Activated T-cell treated with anti-CD3 and anti-CD28 coated beads for 4 hours (primary cell): Measurements from ENCODE around the gene OLFM4.
"Not testable (repeated sequence)": the region's sequence is repeated elsewhere in the genome, so short reads cannot be mapped to it uniquely, and the experiment has no call there.

ENCODE experiments used
- DNase-seq: peaks from one replicate; pipeline ENCODE4 v3.0.0-alpha.2; 2020

The OLFM4 gene

DNA sequence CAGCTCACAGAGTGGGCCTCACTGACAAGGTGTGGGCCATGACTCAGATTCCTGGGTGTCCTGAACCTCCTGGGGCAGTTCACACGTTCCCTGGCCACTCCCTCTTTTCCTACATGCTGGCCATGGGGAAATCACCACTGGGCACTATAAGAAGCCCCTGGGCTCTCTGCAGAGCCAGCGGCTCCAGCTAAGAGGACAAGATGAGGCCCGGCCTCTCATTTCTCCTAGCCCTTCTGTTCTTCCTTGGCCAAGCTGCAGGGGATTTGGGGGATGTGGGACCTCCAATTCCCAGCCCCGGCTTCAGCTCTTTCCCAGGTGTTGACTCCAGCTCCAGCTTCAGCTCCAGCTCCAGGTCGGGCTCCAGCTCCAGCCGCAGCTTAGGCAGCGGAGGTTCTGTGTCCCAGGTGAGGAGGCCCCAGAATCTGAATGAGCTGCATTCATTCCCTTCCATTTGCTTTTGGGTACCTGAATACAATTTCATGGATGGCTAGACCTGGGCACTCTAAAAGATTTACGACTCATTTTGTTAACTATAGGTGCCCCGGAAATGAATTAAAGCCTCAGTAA is at the start of gene OLFM4:
Gene OLFM4, plus strand, starts transcription at position 177 of the 567 bp plus-strand sequence. Its CDS starts 24 bp downstream, at position 201.
- DNase-seq: no peak

DNA sequence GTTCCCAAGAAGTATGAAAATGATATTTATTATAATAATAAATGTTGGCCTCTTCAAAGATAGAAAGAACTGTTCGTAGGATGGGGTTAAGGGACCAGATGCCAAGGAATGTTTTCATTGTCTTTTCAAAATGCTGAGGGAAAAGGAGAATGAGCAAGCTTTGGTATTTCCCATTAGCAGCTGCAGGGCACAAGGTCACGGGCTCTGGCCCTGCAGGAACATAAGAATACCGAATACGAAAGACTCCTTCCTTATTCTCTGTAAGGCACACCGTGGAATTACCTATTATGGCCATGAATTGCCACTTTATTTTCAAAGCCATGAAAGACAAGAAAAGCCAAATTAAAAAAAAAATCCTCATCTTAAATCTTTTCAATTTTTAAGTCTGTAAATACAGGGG is 49.6 kb upstream of the OLFM4 start:
- no peak for DNase-seq

GRCh38 chr13:52980695-52981094 is 47.9 kb upstream of the OLFM4 start:
- no peak for DNase-seq

GRCh38 chr13:52983836-52984235 is 44.8 kb upstream of the OLFM4 start:
- no peak for DNase-seq

DNA sequence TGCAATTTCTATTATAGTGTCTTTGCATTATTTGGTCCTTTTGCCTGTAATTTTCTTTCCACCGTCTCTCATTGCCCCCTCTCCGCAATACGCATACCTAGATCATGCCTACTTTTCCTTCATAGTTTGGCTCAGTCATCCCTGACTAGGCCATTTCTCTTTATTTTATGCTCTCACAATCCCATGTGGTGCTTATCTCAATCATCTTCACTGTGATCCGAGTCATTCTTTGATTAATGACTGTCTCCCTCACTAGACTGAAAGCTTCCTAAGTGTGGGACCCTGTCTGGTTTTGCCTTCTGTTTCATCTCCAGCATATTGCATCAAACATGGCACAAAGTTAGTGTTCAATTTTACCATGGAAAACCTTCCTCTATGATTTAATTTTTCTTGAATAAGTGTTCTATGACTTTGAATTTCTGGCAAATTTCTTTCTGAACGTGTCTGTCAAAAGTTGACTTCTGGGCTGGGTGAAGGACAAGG is 43.7 kb upstream of the OLFM4 start:
- DNase-seq: no peak

GRCh38 chr13:52991344-52992020 is 37.1 kb upstream of the OLFM4 start:
- DNase-seq: no peak

GRCh38 chr13:52992110-52992509 is 36.5 kb upstream of the OLFM4 start:
- DNase-seq: no peak

DNA sequence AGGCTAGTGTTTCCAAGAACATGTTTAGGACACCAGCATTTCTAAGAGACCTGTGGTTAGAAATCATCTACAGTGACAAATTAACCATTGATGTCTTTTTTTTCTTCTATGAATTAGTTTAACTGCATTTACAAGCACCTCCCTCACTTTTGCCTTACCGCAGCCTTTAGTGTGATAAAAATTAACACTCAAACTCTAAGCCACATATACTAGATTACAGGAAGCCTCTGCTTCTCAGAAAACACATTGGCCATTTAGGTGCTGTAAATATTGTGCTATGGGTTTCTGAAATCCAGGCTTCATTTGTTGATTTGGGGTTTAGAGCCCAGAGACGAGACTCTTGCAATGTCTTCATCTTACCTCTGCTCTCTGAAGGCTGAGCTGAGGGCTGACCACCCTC is 34.6 kb upstream of the OLFM4 start:
- no peak for DNase-seq

- no peak for DNase-seq
Measured at GRCh38 chr13:52994865-52995264, 33.7 kb upstream of the OLFM4 start.

DNA sequence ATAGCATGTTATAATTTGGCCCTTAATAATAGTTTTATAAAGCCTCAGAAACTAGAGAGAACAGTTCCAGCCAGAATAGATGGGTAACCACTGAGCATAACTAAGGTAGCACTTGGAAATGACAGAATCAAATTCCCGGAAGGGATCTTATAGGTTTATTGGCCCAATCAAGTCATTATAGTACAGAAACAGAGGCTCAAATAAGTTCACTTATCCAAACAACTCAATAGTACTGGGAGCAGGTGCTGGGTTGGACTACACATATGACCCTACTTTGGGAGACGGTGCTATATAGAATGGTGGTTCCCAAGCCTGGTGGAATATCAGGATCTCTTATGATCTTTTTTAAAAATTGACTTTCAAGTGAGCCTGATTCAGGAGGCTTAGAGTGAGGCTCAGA is 32.7 kb upstream of the OLFM4 start:
- DNase-seq: no peak

DNA sequence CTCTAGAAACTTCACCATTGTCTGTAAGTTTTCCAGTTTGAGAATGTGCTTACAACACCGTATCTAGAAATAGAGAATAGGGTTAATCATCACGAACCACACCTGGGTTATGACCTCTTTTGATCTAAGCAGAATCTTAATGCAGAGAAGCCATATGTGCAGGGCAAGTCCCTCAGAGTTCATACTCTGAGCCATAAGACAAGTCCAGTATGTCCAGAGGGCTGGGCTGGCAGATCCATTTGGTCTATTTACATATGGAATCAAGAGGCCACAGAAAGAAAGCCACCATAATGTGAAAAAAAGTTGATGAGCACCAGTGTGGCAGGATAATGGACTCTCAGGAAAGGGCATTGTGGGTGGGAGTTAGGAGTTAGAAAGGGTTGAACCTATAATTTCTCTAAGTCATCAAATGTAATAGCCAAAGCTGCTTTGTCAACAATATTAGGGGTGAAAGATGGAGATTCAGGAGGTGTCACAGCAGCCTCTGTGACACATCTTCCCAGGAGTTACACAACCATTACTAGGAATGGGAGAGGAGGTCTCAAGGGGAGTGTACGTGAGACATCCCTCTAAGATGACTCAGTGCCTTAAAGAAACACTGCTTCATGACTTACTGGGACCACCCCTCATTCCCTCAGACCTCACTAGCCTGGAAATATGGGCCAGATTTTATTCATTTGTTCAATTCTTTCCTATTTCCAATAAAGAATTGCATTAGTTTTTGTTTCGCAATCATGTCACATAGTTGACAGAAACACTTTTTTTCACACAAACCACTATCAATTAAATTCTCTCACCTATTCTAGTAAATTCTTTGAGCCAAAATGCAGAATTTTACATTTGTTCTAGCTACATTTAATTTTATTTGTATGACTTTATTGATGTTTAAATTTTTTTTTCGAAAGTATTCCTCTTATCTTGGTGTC is 30.4 kb upstream of the OLFM4 start:
- DNase-seq: no peak

DNA sequence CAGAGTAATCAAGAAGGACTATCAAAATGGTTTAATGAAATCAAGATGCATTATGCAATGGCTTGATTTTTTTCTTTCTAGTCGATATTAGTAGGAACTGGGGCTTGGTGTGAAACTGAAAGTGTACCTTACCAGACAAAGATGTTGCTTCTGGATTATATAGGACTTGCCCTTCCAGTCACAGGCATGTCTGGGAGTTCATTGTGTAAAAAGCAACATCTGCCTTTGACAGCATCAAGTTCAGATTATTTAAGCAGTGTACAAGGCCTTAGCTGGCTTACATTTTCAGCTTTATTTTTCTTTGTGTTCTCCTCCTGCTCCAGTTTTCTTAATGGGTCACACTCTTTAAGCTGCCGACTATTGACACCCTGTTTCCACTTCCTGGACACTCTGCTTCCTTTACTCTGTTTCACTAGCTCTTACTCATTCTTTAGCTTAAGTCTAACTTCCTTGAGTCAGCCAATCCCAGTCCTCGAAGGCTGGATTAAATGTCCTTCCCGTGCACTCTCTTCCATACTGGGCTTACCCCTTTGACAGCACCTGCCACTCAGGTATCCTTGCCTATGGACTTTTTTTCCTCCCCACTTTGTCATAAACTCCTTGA is 29.4 kb upstream of the OLFM4 start:
- DNase-seq: no peak

DNA sequence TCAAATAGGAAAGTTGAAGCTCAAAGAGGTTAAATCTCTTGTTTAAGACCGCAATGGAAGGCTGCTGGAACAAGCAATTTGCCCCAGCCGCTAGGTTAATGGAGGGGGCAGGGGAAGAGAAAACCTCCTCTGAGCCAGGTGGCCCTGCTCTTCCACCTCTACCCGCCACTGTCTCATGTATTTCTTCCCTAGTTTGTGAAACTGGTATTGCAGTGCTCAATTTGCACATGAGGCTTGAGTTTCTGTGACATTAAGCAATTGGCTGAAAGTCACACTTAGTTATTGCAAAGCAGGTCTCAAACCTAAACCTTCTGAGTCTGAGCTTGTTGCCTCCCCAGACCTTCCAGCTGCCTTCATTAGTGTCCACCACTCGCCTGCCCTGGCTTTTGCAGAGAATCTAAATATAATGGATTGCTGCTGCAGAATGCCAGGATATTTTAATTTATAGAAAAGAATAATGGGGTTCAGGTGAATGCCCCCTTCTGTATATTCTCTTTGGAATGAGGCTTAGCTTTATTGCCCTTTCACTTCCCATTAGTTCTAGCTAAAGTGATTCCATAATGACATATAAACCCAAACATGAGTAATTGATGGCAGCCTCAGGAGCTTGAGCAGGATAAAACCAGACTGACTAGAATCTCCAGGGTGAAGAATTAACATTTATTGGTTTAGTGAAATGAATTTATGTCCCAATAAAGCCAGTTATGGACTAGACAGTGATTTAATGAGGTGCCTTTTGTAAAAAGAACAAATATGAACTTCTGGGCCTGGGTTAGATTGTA is 27.0 kb upstream of the OLFM4 start:
- no peak for DNase-seq

GRCh38 chr13:53004573-53004972 is 24.0 kb upstream of the OLFM4 start:
- no peak for DNase-seq

- DNase-seq: no peak
Measured at GRCh38 chr13:53005626-53006025, 23.0 kb upstream of the OLFM4 start.

GRCh38 chr13:53007872-53008271 is 20.7 kb upstream of the OLFM4 start:
- no peak for DNase-seq

DNA sequence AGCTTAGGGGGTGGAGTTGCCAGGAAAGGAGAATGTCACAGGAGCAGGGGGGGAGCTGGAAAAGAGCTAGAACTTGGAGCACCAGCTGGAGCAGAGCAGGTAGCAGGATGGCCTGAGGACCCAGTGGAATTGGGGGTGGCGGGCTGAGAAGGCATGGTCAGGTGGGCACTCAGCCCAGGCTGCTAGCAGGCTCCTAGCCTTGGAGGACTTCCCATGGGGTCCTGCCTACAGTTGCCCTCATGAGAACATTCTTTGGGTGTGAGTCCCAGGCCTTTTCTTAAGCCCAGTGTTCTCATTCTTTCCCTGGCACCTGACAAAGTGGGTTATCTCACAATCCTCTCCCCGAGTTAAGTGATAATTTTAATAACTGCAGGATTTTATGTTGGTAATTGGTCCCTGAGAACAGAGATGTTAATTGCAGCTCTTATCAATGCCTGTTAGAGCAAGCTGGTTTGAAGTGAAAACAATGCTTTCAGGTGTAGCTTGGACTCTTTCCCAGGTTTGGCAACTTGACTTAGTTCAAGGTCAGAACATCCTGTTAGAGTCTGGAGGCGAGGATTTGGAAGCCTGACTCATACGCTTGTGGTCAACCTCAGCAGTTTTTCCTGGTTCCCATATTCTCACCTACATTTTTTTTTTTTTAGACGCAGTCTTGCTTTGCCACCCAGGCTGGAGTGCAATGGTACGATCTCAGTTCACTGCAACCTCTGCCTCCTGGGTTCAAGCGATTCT is 18.1 kb upstream of the OLFM4 start:
- DNase-seq: no peak

DNA sequence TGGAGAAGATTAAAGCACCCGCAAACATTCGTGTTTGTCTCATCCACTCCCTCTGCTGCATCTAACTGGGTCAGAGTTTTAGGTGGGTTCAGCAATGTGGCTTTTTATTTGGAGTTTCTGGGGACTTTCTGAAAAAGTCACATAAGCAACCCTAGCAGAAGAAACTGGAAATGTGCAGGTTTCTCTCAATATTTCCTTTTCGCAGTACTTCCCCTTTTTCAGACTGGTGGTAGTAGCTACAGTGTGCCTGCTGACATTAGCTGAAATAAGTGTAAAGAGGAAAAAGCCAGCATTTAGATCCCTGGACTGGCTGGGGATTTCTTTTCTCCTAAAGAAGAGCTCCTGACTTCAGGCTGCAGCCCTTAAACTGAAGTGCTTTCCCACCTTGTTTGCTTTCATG is 15.9 kb upstream of the OLFM4 start:
- DNase-seq: no peak

- DNase-seq: no peak
Measured at GRCh38 chr13:53013113-53013512, 15.5 kb upstream of the OLFM4 start.

DNA sequence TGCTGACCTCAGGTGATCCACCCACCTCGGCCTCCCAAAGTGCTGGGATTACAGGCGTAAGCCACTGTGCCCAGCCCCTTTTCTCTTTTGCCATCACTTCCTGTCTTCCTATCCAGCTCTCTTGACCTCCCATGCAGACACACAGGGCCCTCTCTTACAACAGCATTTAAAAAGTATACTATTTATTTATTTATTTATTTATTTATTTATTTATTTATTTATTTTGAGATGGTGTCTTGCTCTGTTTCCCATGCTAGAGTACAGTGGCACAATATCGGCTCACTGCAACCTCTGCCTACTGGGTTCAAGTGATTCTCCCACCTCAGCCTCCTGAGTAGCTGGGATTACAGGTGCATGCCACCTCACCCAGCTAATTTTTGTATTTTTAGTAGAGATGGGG is 14.6 kb upstream of the OLFM4 start:
- not testable (repeated sequence) for DNase-seq

DNA sequence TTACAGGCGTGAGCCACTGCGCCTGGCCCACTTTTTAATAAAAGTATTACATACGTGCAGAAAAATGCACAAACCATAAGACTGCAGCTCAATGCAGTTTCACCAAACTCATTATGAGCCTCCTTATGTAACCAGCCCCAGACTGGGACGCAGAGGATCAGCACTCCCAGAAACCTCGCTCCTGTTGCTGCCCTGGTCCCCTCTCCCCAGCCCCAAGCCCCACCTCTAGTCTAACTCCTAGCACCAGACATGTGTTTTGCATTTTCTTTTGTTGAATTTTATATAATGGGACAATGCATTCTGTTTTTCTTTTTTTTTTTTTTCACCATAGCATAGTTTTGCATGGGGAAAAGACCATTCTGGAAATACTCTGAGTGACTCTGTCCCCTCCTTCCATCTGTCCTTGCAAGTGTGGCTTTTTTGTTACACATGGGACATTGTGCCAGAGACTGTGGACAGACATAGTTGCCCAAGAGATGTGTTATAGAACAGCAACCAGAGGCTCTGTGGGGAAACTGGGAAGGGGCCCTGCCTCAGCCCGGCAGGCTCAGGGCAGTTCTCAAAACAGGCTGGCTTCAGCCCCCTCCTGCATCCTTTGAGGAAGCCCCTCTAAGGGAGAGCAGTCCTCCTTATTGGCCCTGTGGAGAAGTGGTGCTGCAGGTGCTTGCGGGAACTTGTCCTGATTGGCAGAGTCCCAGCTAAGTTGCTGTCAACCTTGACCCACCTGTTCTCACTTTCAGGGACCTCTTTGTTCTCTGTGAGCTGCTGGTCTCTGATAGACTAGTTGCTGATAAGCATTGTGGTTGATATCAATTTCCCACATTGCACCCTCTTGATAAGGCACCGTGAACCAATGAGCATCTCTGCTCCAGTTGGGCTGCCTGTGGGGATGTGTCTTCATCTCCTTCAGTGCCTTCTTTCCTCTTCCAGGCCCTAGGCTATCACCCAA is 13.8 kb upstream of the OLFM4 start:
- DNase-seq: no peak
